22Rv1 (cell line): ENCODE results near the gene CD84.

Experiments
- CTCF ChIP-seq: fragments of 450-650 bp; IDR thresholded peaks from 2 replicates; pipeline ENCODE4 v1.5.1; 2017; ENCODE audit warnings: mild to moderate bottlenecking
- ZFX ChIP-seq: fragments of 450-650 bp; IDR thresholded peaks from 2 replicates; pipeline ENCODE4 v1.6.1; 2017; ENCODE audit warnings: antibody characterized with exemption, borderline replicate concordance

- TF ChIP-seq CTCF (no peak), ZFX (no peak)
These were observed 57.2 kb downstream of the CD84 start for GRCh38 chr1:160522136-160522535.
